Activated B cell treated with CpG ODN at 0.5 μM for 24 hours (primary cell): ENCODE measurements around the gene AJUBA. TPM values are rescaled to one million over a fixed set of nuclear protein-coding genes. Genes with fewer than 3 reads are reported as not detected.
"Not testable (repeated sequence)": the region's sequence is repeated elsewhere in the genome, so short reads cannot be mapped to it uniquely, and the experiment has no call there.

Experiments
- ATAC-seq: fragments of 200-7000 bp; cut with Tn5 transposase; one replicate; pipeline ENCODE4 v1.10.0; 2021; ENCODE audit warnings: low read depth, mild to moderate bottlenecking, moderate library complexity
- CTCF ChIA-PET: fragments of 350-600 bp; sonication (Branson Sonifier 250); formaldehyde crosslinking; loops from one replicate; lab custom pipeline; 2021; ENCODE audit warnings: antibody characterized with exemption; lab: Charles Lee
- POLR2A ChIA-PET: fragments of 350-600 bp; sonication (Branson Sonifier 250); formaldehyde crosslinking; loops from one replicate; lab custom pipeline; 2021; ENCODE audit warnings: antibody characterized with exemption; lab: Charles Lee
- DNase-seq: peaks from one replicate; pipeline ENCODE4 v3.0.0; 2022
- H3K27ac Mint-ChIP-seq: one replicate; pipeline ENCODE4 v1.8.0; 2020; ENCODE audit warnings: mixed read lengths
- H3K27me3 Mint-ChIP-seq: one replicate; pipeline ENCODE4 v1.8.0; 2021; ENCODE audit warnings: mixed read lengths
- H3K36me3 Mint-ChIP-seq: one replicate; pipeline ENCODE4 v1.8.0; 2021; ENCODE audit warnings: low read depth, mixed read lengths
- H3K4me1 Mint-ChIP-seq: one replicate; pipeline ENCODE4 v1.8.0; 2021; ENCODE audit warnings: mixed read lengths
- H3K4me3 Mint-ChIP-seq: one replicate; pipeline ENCODE4 v1.8.0; 2020; ENCODE audit warnings: mild to moderate bottlenecking, mixed read lengths
- H3K9me3 Mint-ChIP-seq: one replicate; pipeline ENCODE4 v1.8.0; 2020; ENCODE audit warnings: mixed read lengths
- CTCF ChIP-seq: fragments of 200-600 bp; IDR thresholded peaks from one replicate; pipeline ENCODE4 v1.8.0; 2022; ENCODE audit warnings: antibody characterized with exemption, mild to moderate bottlenecking
- intact Hi-C: fragments of 100-400 bp; cut with micrococcal nuclease; formaldehyde crosslinking; loops from one replicate; pipeline ENCODE4 v1.15.1; 2024
- total RNA-seq: library from RNA; stranded (reverse); gene quantifications from 2 replicates; pipeline ENCODE4 v1.2.3, GENCODE V29; 2022

The AJUBA gene
- total RNA-seq, 1 donor from 2014 or later = 0.67 TPM

- H3K36me3 Mint-ChIP-seq = peaks cover 11% of the 10 kb centered on the region
- intact Hi-C loops = loop anchor here (5.0 kb wide), 2 partner anchors 122 to 293 kb away; partner anchors contain the start of gene PPP1R3E
- CTCF ChIA-PET = interaction anchor here (1.1 to 3.8 kb wide), 2 partner anchors 14 to 22 kb away, joined by 3 to 33 read pairs; no protein-coding TSS in a partner anchor
- no peaks in the 10 kb centered on the region for H3K9me3 Mint-ChIP-seq
- H3K27me3 Mint-ChIP-seq = no peaks in the 10 kb centered on the region
- TF ChIP-seq CTCF = no peak
- ATAC-seq = no peak
- POLR2A ChIA-PET = interaction anchor here (1.3 to 3.5 kb wide), 3 partner anchors 86 to 138 kb away, joined by 3 to 22 read pairs (median 17); partner anchors contain the start of genes ACIN1, C14orf119, LRP10 and RBM23
- peaks cover 47% of the 10 kb centered on the region for H3K4me1 Mint-ChIP-seq
- peak overlapping the region; percentile 97 for H3K27ac Mint-ChIP-seq
- no peak for DNase-seq
- H3K4me3 Mint-ChIP-seq = peak overlapping the region; percentile 95
These were observed 26.5 kb upstream of the AJUBA start for GRCh38 chr14:23008831-23009230.

- ChIA-PET POLR2A (interaction anchor here (0.5 to 3.5 kb wide), 38 partner anchors 8 to 547 kb away, joined by 3 to 25 read pairs (median 5); partner anchors contain the start of genes ACIN1, AJUBA, C14orf119 and CDH24), CTCF (interaction anchor here (0.6 to 3.8 kb wide), 17 partner anchors 12 to 87 kb away, joined by 3 to 48 read pairs (median 3); partner anchors contain the start of genes AJUBA, CDH24, PRMT5 and RBM23)
- Mint-ChIP-seq H3K4me1 (peaks cover 47% of the 10 kb centered on the region), H3K36me3 (peaks cover 11% of the 10 kb centered on the region), H3K27ac (peak overlapping the region; percentile 97), H3K4me3 (peak overlapping the region; percentile 94), H3K27me3 (no peaks in the 10 kb centered on the region), H3K9me3 (no peaks in the 10 kb centered on the region)
- intact Hi-C loops = loop anchor here (1.0 to 5.0 kb wide), 10 partner anchors 24 to 780 kb away; partner anchors contain the start of genes ACIN1, AJUBA, C14orf119 and CDH24
- peak; percentile 90 for DNase-seq
- peak; percentile 92 for ATAC-seq
- TF ChIP-seq CTCF = no peak
These were observed 24.4 kb upstream of the AJUBA start for GRCh38 chr14:23006544-23007419.

- intact Hi-C loops = loop anchor here (2.0 to 5.0 kb wide), 5 partner anchors 23 to 545 kb away; partner anchors contain the start of genes AJUBA, DAD1, PPP1R3E and ZFHX2
- no peaks in the 10 kb centered on the region for H3K27me3 Mint-ChIP-seq
- CTCF ChIA-PET = interaction anchor here (0.5 to 3.8 kb wide), 13 partner anchors 11 to 88 kb away, joined by 3 to 48 read pairs (median 3); partner anchors contain the start of genes AJUBA, CDH24 and RBM23
- POLR2A ChIA-PET = interaction anchor here (0.6 to 3.5 kb wide), 25 partner anchors 9 to 548 kb away, joined by 3 to 25 read pairs (median 8); partner anchors contain the start of genes ACIN1, AJUBA, C14orf119 and CDH24
- peaks cover 45% of the 10 kb centered on the region for H3K4me1 Mint-ChIP-seq
- H3K27ac Mint-ChIP-seq = peak overlapping the region; percentile 97
- H3K4me3 Mint-ChIP-seq = peak overlapping the region; percentile 94
- no peak for DNase-seq
- peaks cover 11% of the 10 kb centered on the region for H3K36me3 Mint-ChIP-seq
- no peak for ATAC-seq
- no peaks in the 10 kb centered on the region for H3K9me3 Mint-ChIP-seq
- TF ChIP-seq CTCF = no peak
These were observed 23.8 kb upstream of the AJUBA start for GRCh38 chr14:23006188-23006534.

GRCh38 chr14:23005451-23006187 lies 23.3 kb upstream of the AJUBA start:
- ATAC-seq (no peak), DNase-seq (no peak)
- peak overlapping the region; percentile 97 for H3K27ac Mint-ChIP-seq
- intact Hi-C loops = loop anchor here (2.0 to 5.0 kb wide), 5 partner anchors 23 to 545 kb away; partner anchors contain the start of genes AJUBA, DAD1, PPP1R3E and ZFHX2
- CTCF ChIA-PET = interaction anchor here (0.5 to 3.8 kb wide), 7 partner anchors 10 to 87 kb away, joined by 3 to 48 read pairs (median 9); partner anchors contain the start of gene CDH24
- H3K4me3 Mint-ChIP-seq = peak overlapping the region; percentile 94
- H3K4me1 Mint-ChIP-seq = peaks cover 44% of the 10 kb centered on the region
- TF ChIP-seq CTCF = no peak
- POLR2A ChIA-PET = interaction anchor here (0.6 to 3.5 kb wide), 15 partner anchors 10 to 436 kb away, joined by 3 to 25 read pairs (median 11); partner anchors contain the start of genes ACIN1, AJUBA, C14orf119 and DAD1
- H3K27me3 Mint-ChIP-seq = no peaks in the 10 kb centered on the region
- H3K36me3 Mint-ChIP-seq = peaks cover 11% of the 10 kb centered on the region
- H3K9me3 Mint-ChIP-seq = no peaks in the 10 kb centered on the region

- H3K27me3 Mint-ChIP-seq, DNase-seq, intact Hi-C loops, H3K4me3 Mint-ChIP-seq, H3K9me3 Mint-ChIP-seq, H3K27ac Mint-ChIP-seq, CTCF ChIA-PET, ATAC-seq, POLR2A ChIA-PET: not testable (repeated sequence)
- peaks cover 34% of the 10 kb centered on the region for H3K4me1 Mint-ChIP-seq
- peaks cover 13% of the 10 kb centered on the region for H3K36me3 Mint-ChIP-seq
These were observed 21.9 kb upstream of the AJUBA start for GRCh38 chr14:23004274-23004673.
